Hematopoietic multipotent progenitor cell treated with erythropoietin and hydrocortisone succinate and interleukin-3 and kit ligand, for 8 days (in vitro differentiated cells): ENCODE measurements around the gene ZNF205.
A peak's percentile ranks its signal among the peaks of the same experiment; 100 is the strongest.

Source experiments
- DNase-seq: peaks from one replicate; pipeline ENCODE4 v3.0.0-alpha.2; 2015

The ZNF205 gene

GRCh38 chr16:3106205-3106928, 6.0 kb upstream of the ZNF205 start:
- peak; percentile 89 for DNase-seq

GRCh38 chr16:3112881-3113574, 642 bp downstream of the ZNF205 start:
- DNase-seq = no peak

GRCh38 chr16:3113765-3114479, 1.5 kb downstream of the ZNF205 start:
- no peak for DNase-seq

GRCh38 chr16:3115003-3115402, 2.6 kb downstream of the ZNF205 start:
- no peak for DNase-seq

GRCh38 chr16:3115561-3115960, 3.2 kb downstream of the ZNF205 start:
- DNase-seq = no peak

GRCh38 chr16:3118204-3118790, 5.9 kb downstream of the ZNF205 start:
- DNase-seq = no peak

GRCh38 chr16:3118846-3119245, 6.5 kb downstream of the ZNF205 start:
- DNase-seq = no peak

GRCh38 chr16:3119286-3119685, 6.9 kb downstream of the ZNF205 start:
- no peak for DNase-seq

- no peak for DNase-seq
Measured at GRCh38 chr16:3119701-3120408, 7.5 kb downstream of the ZNF205 start.

GRCh38 chr16:3120435-3120834, 8.0 kb downstream of the ZNF205 start:
- no peak for DNase-seq

GRCh38 chr16:3121851-3122467, 9.6 kb downstream of the ZNF205 start:
- peak; percentile 76 for DNase-seq

GRCh38 chr16:3122926-3123570, 10.7 kb downstream of the ZNF205 start:
- no peak for DNase-seq

GRCh38 chr16:3123986-3124886, 11.8 kb downstream of the ZNF205 start:
- DNase-seq = peak; percentile 96

GRCh38 chr16:3127745-3128144, 15.4 kb downstream of the ZNF205 start:
- DNase-seq = no peak

GRCh38 chr16:3129137-3130131, 17.0 kb downstream of the ZNF205 start:
- peak; percentile 92 for DNase-seq

- DNase-seq = peak; percentile 63
Measured at GRCh38 chr16:3131755-3132377, 19.5 kb downstream of the ZNF205 start.

GRCh38 chr16:3133844-3134243, 21.5 kb downstream of the ZNF205 start:
- peak; percentile 35 for DNase-seq

GRCh38 chr16:3134338-3135125, 22.1 kb downstream of the ZNF205 start, which contains the start of gene ZNF213:
Gene ZNF213, plus strand, starts transcription at chr16:3135029. Its CDS starts 2,252 bp downstream, at chr16:3137281.
- peak; percentile 99 for DNase-seq
